HCT116 (cell line): Measurements from ENCODE around the gene GNAS-AS1.
A peak's percentile ranks its signal among the peaks of the same experiment; 100 is the strongest.

Experiments used
- CTCF ChIP-seq, 3 experiments: fragments of 200-600 bp in 1 of 3; sonication (generic) in 1 of 3; IDR thresholded peaks in 2 of 3; conservative IDR thresholded peaks in 1 of 3; 2 replicates each; pipeline ENCODE4 v1.5.1; 2012 to 2017; ENCODE audit warnings: low read depth in 2 of 3, low read length in 2 of 3, antibody characterized with exemption in 1 of 3, borderline replicate concordance in 1 of 3, control low read depth in 1 of 3, mild to moderate bottlenecking in 1 of 3, mixed read lengths in 1 of 3, mixed run types in 1 of 3, moderate library complexity in 1 of 3; ENCODE audit not compliant: insufficient read depth in 1 of 3
- EZH2 ChIP-seq: fragments of 200-600 bp; sonication (generic); IDR thresholded peaks from 2 replicates; pipeline ENCODE4 v1.6.1; 2017; ENCODE audit warnings: antibody characterized with exemption, mixed run types
- EZH2phosphoT487 ChIP-seq: fragments of 200-600 bp; IDR thresholded peaks from 2 replicates; pipeline ENCODE4 v1.6.1; 2018; ENCODE audit warnings: antibody characterized with exemption, borderline replicate concordance
- FOSL1 ChIP-seq: IDR thresholded peaks from 2 replicates; pipeline ENCODE4 v1.6.1; 2012; ENCODE audit warnings: low read depth
- POLR2A ChIP-seq: IDR thresholded peaks from 2 replicates; pipeline ENCODE4 v1.7.0; 2011; ENCODE audit warnings: borderline replicate concordance; ENCODE audit not compliant: insufficient read depth, insufficient read length; ENCODE audit errors: extremely low read depth
- POLR2AphosphoS5 ChIP-seq: IDR thresholded peaks from 2 replicates; pipeline ENCODE4 v1.6.1; 2011; ENCODE audit warnings: mild to moderate bottlenecking, low read depth, low read length, moderate library complexity
- REST ChIP-seq: IDR thresholded peaks from 2 replicates; pipeline ENCODE4 v1.6.1; 2012; ENCODE audit warnings: low read depth
- SP1 ChIP-seq: IDR thresholded peaks from 2 replicates; pipeline ENCODE4 v1.6.1; 2012; ENCODE audit warnings: low read depth
- YY1 ChIP-seq: IDR thresholded peaks from 2 replicates; pipeline ENCODE4 v1.6.1; 2011; ENCODE audit warnings: low read length, low read depth, moderate library complexity, mild to moderate bottlenecking; ENCODE audit not compliant: insufficient replicate concordance; ENCODE audit errors: extremely low read depth
- ZBTB33 ChIP-seq: IDR thresholded peaks from 2 replicates; pipeline ENCODE4 v1.6.1; 2011; ENCODE audit warnings: mild to moderate bottlenecking, low read length, moderate library complexity; ENCODE audit not compliant: insufficient replicate concordance; ENCODE audit errors: extremely low read depth

GRCh38 chr20:58888521-58889333 is 38.0 kb upstream of the GNAS-AS1 start:
- TF ChIP-seq REST: no peak
- no peak for TF ChIP-seq CTCF (IDR thresholded peaks at IDR 0.05 in 2 of 3, conservative IDR thresholded peaks at IDR 0.05 in 1 of 3; ENCODE audit: borderline replicate concordance in 1 of 3, insufficient read depth in 1 of 3, low read depth in 2 of 3, low read length in 2 of 3)
- peak; percentile 57 for TF ChIP-seq SP1
- peak; percentile 97 for TF ChIP-seq POLR2A
- TF ChIP-seq EZH2: no peak
- TF ChIP-seq FOSL1: no peak
- TF ChIP-seq EZH2phosphoT487: no peak
- TF ChIP-seq POLR2AphosphoS5: peak; percentile 97
- no peak for TF ChIP-seq YY1
- TF ChIP-seq ZBTB33: no peak
